ENCODE measurements around the gene RFESD. TPM values are rescaled to one million over a fixed set of nuclear protein-coding genes. Genes with fewer than 3 reads are reported as not detected.

Gene RFESD
- total RNA-seq, 1 donor from 2014 or later, result 4.4 TPM

DNA sequence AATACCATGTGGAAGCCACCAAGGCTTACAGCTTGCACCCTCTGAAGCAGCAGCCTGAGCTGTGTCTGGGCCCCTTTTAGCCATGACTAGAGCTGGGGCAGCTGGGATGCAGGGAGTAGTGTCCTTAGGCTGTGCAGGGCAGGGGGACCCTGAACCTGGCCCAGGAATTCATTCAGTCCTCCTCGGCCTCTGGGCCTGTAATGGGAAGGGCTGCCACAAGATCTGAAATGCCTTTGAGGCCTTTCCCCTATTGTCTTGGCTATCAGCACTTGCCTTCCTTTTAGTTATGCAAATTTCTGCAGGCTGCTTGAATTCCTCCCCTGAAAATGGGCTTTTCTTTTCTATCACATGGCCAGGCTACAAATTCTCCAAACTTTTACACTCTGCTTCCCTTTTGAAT is 17.6 kb upstream of the RFESD start:
- H3K9ac ChIP-seq, result no peak overlapping the region
- peaks cover 7% of the 10 kb centered on the region for H3K27me3 Mint-ChIP-seq (ENCODE audit: insufficient read depth, low read depth)
- H3K27me3 ChIP-seq, result peaks cover under 1% of the 10 kb centered on the region
- no peak overlapping the region for H3K4me2 ChIP-seq
- no peak overlapping the region for H3K27ac ChIP-seq
- H3K4me1 Mint-ChIP-seq, result no peaks in the 10 kb centered on the region
- no peaks in the 10 kb centered on the region for H3F3A ChIP-seq (ENCODE audit: low read depth)
- no peak overlapping the region for H3K4me3 Mint-ChIP-seq
- no peaks in the 10 kb centered on the region for H3K79me2 ChIP-seq (ENCODE audit: low read depth)
- H3K9me3 Mint-ChIP-seq, result no peaks in the 10 kb centered on the region
- H3K4me1 ChIP-seq, result no peaks in the 10 kb centered on the region
- H3K27ac Mint-ChIP-seq, result no peak overlapping the region
- no peaks in the 10 kb centered on the region for H4K20me1 ChIP-seq (ENCODE audit: low read depth)
- H3K36me3 Mint-ChIP-seq, result no peaks in the 10 kb centered on the region
- no peak for DNase-seq (ENCODE audit: low spot score)
- no peaks in the 10 kb centered on the region for H3K36me3 ChIP-seq
- H3K4me3 ChIP-seq, result no peak overlapping the region
- no peak overlapping the region for H2AFZ ChIP-seq (replicated peaks)
- H3K9me3 ChIP-seq (ENCODE audit: low read depth), result no peaks in the 10 kb centered on the region
- TF ChIP-seq EZH2phosphoT487 (IDR thresholded peaks at IDR 0.05) (no peak), EZH2 (IDR thresholded peaks at IDR 0.05) (no peak)
- TF ChIP-seq, protein P1, sequence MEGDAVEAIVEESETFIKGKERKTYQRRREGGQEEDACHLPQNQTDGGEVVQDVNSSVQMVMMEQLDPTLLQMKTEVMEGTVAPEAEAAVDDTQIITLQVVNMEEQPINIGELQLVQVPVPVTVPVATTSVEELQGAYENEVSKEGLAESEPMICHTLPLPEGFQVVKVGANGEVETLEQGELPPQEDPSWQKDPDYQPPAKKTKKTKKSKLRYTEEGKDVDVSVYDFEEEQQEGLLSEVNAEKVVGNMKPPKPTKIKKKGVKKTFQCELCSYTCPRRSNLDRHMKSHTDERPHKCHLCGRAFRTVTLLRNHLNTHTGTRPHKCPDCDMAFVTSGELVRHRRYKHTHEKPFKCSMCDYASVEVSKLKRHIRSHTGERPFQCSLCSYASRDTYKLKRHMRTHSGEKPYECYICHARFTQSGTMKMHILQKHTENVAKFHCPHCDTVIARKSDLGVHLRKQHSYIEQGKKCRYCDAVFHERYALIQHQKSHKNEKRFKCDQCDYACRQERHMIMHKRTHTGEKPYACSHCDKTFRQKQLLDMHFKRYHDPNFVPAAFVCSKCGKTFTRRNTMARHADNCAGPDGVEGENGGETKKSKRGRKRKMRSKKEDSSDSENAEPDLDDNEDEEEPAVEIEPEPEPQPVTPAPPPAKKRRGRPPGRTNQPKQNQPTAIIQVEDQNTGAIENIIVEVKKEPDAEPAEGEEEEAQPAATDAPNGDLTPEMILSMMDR (IDR thresholded peaks at IDR 0.05), result no peak

DNA sequence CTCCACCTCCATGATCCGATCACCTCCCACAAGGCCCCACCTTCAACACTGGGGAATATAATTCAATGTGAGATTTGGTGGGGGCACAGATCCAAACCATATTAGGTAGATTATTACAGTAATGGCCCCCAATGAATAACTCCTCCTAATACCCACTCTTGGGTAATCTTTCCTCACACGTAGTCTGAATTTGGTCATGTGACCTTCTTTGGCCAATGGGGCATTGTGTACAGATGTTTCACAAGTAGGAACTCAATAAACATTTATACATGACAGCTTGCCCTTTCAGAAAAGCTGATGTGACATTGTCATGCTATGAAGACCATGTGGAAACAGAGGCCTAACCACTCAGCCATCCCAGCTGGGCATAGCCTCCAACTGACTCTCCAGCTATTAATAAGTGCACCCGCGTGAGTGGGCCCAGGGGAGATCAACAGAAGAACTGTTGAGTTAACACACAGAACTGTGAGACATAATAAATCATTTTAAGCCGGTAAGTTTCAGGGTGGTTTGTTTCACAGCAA is 16.1 kb upstream of the RFESD start:
- Histone ChIP-seq H3K9me3 (ENCODE audit: low read depth) (no peaks in the 10 kb centered on the region), H3K4me3 (no peak overlapping the region), H3K9ac (no peak overlapping the region), H3K4me2 (no peak overlapping the region), H3K4me1 (no peaks in the 10 kb centered on the region), H3K27me3 (no peaks in the 10 kb centered on the region), H2AFZ (replicated peaks) (no peak overlapping the region), H3K79me2 (ENCODE audit: low read depth) (no peaks in the 10 kb centered on the region), H4K20me1 (ENCODE audit: low read depth) (no peaks in the 10 kb centered on the region), H3K27ac (no peak overlapping the region), H3F3A (ENCODE audit: low read depth) (no peaks in the 10 kb centered on the region), H3K36me3 (no peaks in the 10 kb centered on the region)
- DNase-seq (ENCODE audit: low spot score), result no peak
- H3K36me3 Mint-ChIP-seq, result no peaks in the 10 kb centered on the region
- no peaks in the 10 kb centered on the region for H3K9me3 Mint-ChIP-seq
- no peaks in the 10 kb centered on the region for H3K4me1 Mint-ChIP-seq
- peaks cover 7% of the 10 kb centered on the region for H3K27me3 Mint-ChIP-seq (ENCODE audit: insufficient read depth, low read depth)
- H3K4me3 Mint-ChIP-seq, result no peak overlapping the region
- TF ChIP-seq, protein P1 (IDR thresholded peaks at IDR 0.05), result no peak
- TF ChIP-seq EZH2 (IDR thresholded peaks at IDR 0.05), result no peak
- no peak for TF ChIP-seq EZH2phosphoT487 (IDR thresholded peaks at IDR 0.05)
- no peak overlapping the region for H3K27ac Mint-ChIP-seq

DNA sequence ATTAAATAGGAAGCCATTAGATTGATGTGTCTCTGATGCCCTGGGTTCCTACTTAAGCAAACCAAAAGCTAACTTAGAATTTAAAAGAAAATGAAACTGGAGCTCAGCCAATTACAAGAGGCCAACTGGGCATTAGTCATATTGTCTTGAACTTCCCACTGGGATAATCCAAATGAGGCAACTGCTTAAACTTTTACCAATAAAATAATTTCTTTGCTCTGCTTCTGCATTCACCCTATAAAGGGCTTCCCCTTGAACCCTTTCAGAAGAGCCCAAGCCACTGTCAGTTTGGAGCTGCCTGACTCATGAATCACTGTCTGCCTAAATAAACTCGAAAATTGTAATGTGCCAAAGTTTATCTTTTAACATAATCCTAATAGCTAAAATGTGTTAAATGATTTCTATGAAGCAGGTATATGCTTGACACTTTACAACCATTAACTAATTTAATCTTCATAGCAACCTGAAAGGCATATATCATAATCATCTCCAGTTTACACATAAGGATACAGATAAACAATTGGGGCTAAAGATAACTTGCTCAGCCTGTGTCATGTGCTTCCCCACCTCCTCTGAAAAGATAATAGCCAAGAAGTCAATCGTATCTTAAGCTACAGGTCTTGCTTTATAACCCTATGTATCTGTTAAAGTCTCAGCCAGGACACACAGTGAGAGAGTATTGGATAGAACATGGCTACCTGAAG is 15.2 kb upstream of the RFESD start:
- Histone ChIP-seq H3K4me3 (no peak overlapping the region), H3F3A (ENCODE audit: low read depth) (no peaks in the 10 kb centered on the region), H4K20me1 (ENCODE audit: low read depth) (no peaks in the 10 kb centered on the region), H3K27ac (no peak overlapping the region), H3K9me3 (ENCODE audit: low read depth) (no peaks in the 10 kb centered on the region), H3K4me2 (no peak overlapping the region), H3K4me1 (no peaks in the 10 kb centered on the region), H3K36me3 (no peaks in the 10 kb centered on the region), H3K9ac (no peak overlapping the region), H3K27me3 (no peaks in the 10 kb centered on the region), H3K79me2 (ENCODE audit: low read depth) (no peaks in the 10 kb centered on the region), H2AFZ (replicated peaks) (no peak overlapping the region)
- H3K36me3 Mint-ChIP-seq, result no peaks in the 10 kb centered on the region
- H3K27me3 Mint-ChIP-seq (ENCODE audit: insufficient read depth, low read depth), result peaks cover 7% of the 10 kb centered on the region
- TF ChIP-seq EZH2 (IDR thresholded peaks at IDR 0.05) (no peak), EZH2phosphoT487 (IDR thresholded peaks at IDR 0.05) (no peak)
- TF ChIP-seq, protein P1 (IDR thresholded peaks at IDR 0.05), result no peak
- H3K27ac Mint-ChIP-seq, result no peak overlapping the region
- H3K4me3 Mint-ChIP-seq, result no peak overlapping the region
- H3K4me1 Mint-ChIP-seq, result no peaks in the 10 kb centered on the region
- no peak for DNase-seq (ENCODE audit: low spot score)
- H3K9me3 Mint-ChIP-seq, result no peaks in the 10 kb centered on the region

Data from neural progenitor cell (in vitro differentiated cells).